H1 (cell line): ENCODE measurements around the gene MYNN. TPM values are rescaled to one million over a fixed set of nuclear protein-coding genes. Genes with fewer than 3 reads are reported as not detected.
"Not testable (repeated sequence)": the region's sequence is repeated elsewhere in the genome, so short reads cannot be mapped to it uniquely, and the experiment has no call there.

ENCODE experiments used
- CTCF ChIA-PET: fragments of 300-600 bp; sonication (Branson Sonifier 250); formaldehyde crosslinking; loops from one replicate; lab custom pipeline; 2021; ENCODE audit not compliant: partially characterized antibody; lab: Charles Lee
- POLR2A ChIA-PET: fragments of 300-600 bp; sonication (Branson Sonifier 250); formaldehyde crosslinking; loops from one replicate; lab custom pipeline; 2021; ENCODE audit warnings: inconsistent platforms; ENCODE audit not compliant: partially characterized antibody; lab: Charles Lee
- DNase-seq, 2 experiments: peaks; one replicate each; pipeline versions ENCODE4 v3.0.0 to v3.0.0-alpha.2; 2010 to 2022; ENCODE audit warnings: low spot score in 2 of 2, low read depth in 1 of 2, mixed read lengths in 1 of 2
- FAIRE-seq: peaks from 2 replicates; lab custom pipeline; 2011; peaks lifted over from hg19 to GRCh38; lab: Jason Lieb, UNC
- H2AFZ ChIP-seq: 2 replicates; pipeline ENCODE4 v1.8.1; 2012; ENCODE audit warnings: low read length, inconsistent platforms
- H2AK5ac ChIP-seq: 2 replicates; pipeline ENCODE4 v1.6.1; 2013; ENCODE audit warnings: low read depth, low read length
- H2BK120ac ChIP-seq: replicated peaks from 2 replicates; pipeline ENCODE3; 2013; ENCODE audit warnings: low read depth, low read length, inconsistent platforms
- H2BK12ac ChIP-seq: 2 replicates; pipeline ENCODE4 v1.6.1; 2013; ENCODE audit warnings: low read depth, low read length
- H2BK15ac ChIP-seq: 2 replicates; pipeline ENCODE4 v1.6.1; 2013; ENCODE audit warnings: low read length
- H2BK20ac ChIP-seq: 2 replicates; pipeline ENCODE4 v1.6.1; 2013; ENCODE audit warnings: low read length
- H2BK5ac ChIP-seq: 2 replicates; pipeline ENCODE4 v1.6.1; 2013; ENCODE audit warnings: low read depth, low read length
- H3K14ac ChIP-seq: 2 replicates; pipeline ENCODE4 v1.6.1; 2013; ENCODE audit warnings: inconsistent platforms; ENCODE audit not compliant: insufficient read length
- H3K18ac ChIP-seq: 2 replicates; pipeline ENCODE4 v1.6.1; 2013; ENCODE audit warnings: low read length; ENCODE audit errors: extremely low read depth
- H3K23ac ChIP-seq: 2 replicates; pipeline ENCODE4 v1.6.1; 2013; ENCODE audit warnings: inconsistent platforms; ENCODE audit not compliant: insufficient read length
- H3K23me2 ChIP-seq: 2 replicates; pipeline ENCODE4 v1.6.1; 2013; ENCODE audit warnings: low read depth, low read length
- H3K27ac ChIP-seq: 2 replicates; pipeline ENCODE4 v1.6.1; 2011; ENCODE audit warnings: low read depth, low read length, inconsistent platforms
- H3K27me3 ChIP-seq, 4 experiments: replicated peaks in 1 of 4; 1 replicate in 1 of 4; 2 replicates in 3 of 4; pipeline versions ENCODE4 v1.6.1 to v1.8.1; 2011 to 2013; ENCODE audit warnings: low read length in 3 of 4, mild to moderate bottlenecking in 3 of 4, inconsistent platforms in 2 of 4, mixed read lengths in 2 of 4, moderate library complexity in 1 of 4; ENCODE audit not compliant: control insufficient read depth in 3 of 4, insufficient read depth in 3 of 4; ENCODE audit errors: extremely low read depth in 1 of 4
- H3K36me3 ChIP-seq, 4 experiments: 2 replicates each; pipeline versions ENCODE4 v1.6.1 to v1.8.1; 2011 to 2013; ENCODE audit warnings: mild to moderate bottlenecking in 4 of 4, low read length in 3 of 4, moderate library complexity in 2 of 4, control low read depth in 1 of 4, inconsistent platforms in 1 of 4; ENCODE audit not compliant: insufficient read depth in 4 of 4, control insufficient read depth in 2 of 4
- H3K4ac ChIP-seq: replicated peaks from 2 replicates; pipeline ENCODE3; 2013; ENCODE audit warnings: low read length, low read depth, mixed read lengths, inconsistent platforms; ENCODE audit not compliant: insufficient read length
- H3K4me1 ChIP-seq, 4 experiments: replicated peaks in 1 of 4; 1 replicate in 1 of 4; 2 replicates in 3 of 4; pipeline versions ENCODE4 v1.6.1 to v1.8.1; 2011 to 2013; ENCODE audit warnings: low read length in 3 of 4, inconsistent platforms in 2 of 4, mixed read lengths in 1 of 4; ENCODE audit not compliant: insufficient read depth in 4 of 4, control insufficient read depth in 3 of 4
- H3K4me2 ChIP-seq, 2 experiments: 2 replicates each; pipeline versions ENCODE4 v1.6.1 to v1.8.1; 2011 to 2013; ENCODE audit warnings: low read depth in 2 of 2, low read length in 2 of 2, control low read depth in 1 of 2, inconsistent platforms in 1 of 2, mild to moderate bottlenecking in 1 of 2; ENCODE audit not compliant: insufficient read depth in 1 of 2
- H3K4me3 ChIP-seq, 4 experiments: fragments of 200-600, 300-600 bp in 1 of 4; sonication (generic), shearing (Covaris generic), sonication (Bioruptor Twin) in 1 of 4; 2 replicates each; pipeline versions ENCODE4 v1.5.1 to v1.8.1; 2011 to 2016; ENCODE audit warnings: low read length in 4 of 4, low read depth in 3 of 4, control low read depth in 2 of 4, inconsistent platforms in 2 of 4, mild to moderate bottlenecking in 2 of 4, mixed read lengths in 1 of 4, moderate library complexity in 1 of 4; ENCODE audit not compliant: insufficient read depth in 2 of 4; ENCODE audit errors: extremely low read depth in 1 of 4
- H3K56ac ChIP-seq: replicated peaks from 2 replicates; pipeline ENCODE3; 2013; ENCODE audit warnings: low read depth, mild to moderate bottlenecking, mixed read lengths, low read length, inconsistent platforms; ENCODE audit not compliant: insufficient read length
- H3K79me1 ChIP-seq: 2 replicates; pipeline ENCODE4 v1.6.1; 2013; ENCODE audit warnings: low read depth, low read length, control low read depth
- H3K79me2 ChIP-seq, 2 experiments: 2 replicates each; pipeline versions ENCODE4 v1.6.1 to v1.8.1; 2012 to 2013; ENCODE audit warnings: low read length in 2 of 2, mild to moderate bottlenecking in 2 of 2, inconsistent platforms in 1 of 2; ENCODE audit not compliant: insufficient read depth in 2 of 2, control insufficient read depth in 1 of 2
- H3K9ac ChIP-seq, 4 experiments: replicated peaks in 1 of 4; 1 replicate in 1 of 4; 2 replicates in 3 of 4; pipeline versions ENCODE4 v1.6.1 to v1.8.1; 2011 to 2013; ENCODE audit warnings: low read depth in 3 of 4, low read length in 3 of 4, control low read depth in 2 of 4, mild to moderate bottlenecking in 2 of 4, moderate library complexity in 2 of 4, inconsistent platforms in 1 of 4; ENCODE audit errors: extremely low read depth in 1 of 4
- H3K9me3 ChIP-seq, 2 experiments: 2 replicates each; pipeline versions ENCODE4 v1.6.1 to v1.8.1; 2012 to 2013; ENCODE audit warnings: mild to moderate bottlenecking in 2 of 2, moderate library complexity in 2 of 2, control low read depth in 1 of 2, inconsistent platforms in 1 of 2, low read depth in 1 of 2, low read length in 1 of 2, mixed read lengths in 1 of 2; ENCODE audit not compliant: insufficient read depth in 2 of 2
- H4K20me1 ChIP-seq, 2 experiments: replicated peaks in 1 of 2; 2 replicates each; pipeline versions ENCODE3 to v1.8.1; 2011 to 2013; ENCODE audit warnings: inconsistent platforms in 2 of 2, low read length in 2 of 2, mild to moderate bottlenecking in 1 of 2; ENCODE audit not compliant: insufficient read depth in 2 of 2, control insufficient read depth in 1 of 2
- H4K5ac ChIP-seq: 2 replicates; pipeline ENCODE4 v1.6.1; 2013; ENCODE audit warnings: low read length, low read depth, mixed read lengths, inconsistent platforms; ENCODE audit not compliant: insufficient read length
- H4K8ac ChIP-seq: 2 replicates; pipeline ENCODE4 v1.8.0; 2013; ENCODE audit warnings: mild to moderate bottlenecking, moderate library complexity, low read length, inconsistent platforms; ENCODE audit not compliant: insufficient read depth; ENCODE audit errors: extremely low read depth
- H4K91ac ChIP-seq: replicated peaks from 2 replicates; pipeline ENCODE3; 2013; ENCODE audit warnings: low read length, mixed read lengths, inconsistent platforms; ENCODE audit not compliant: insufficient read length
- NRF1 ChIP-seq: IDR thresholded peaks from 2 replicates; pipeline ENCODE4 v1.6.1; 2011; ENCODE audit warnings: mild to moderate bottlenecking, low read depth, low read length, improper control_type of control experiment
- PHF8 ChIP-seq: fragments of 200-600 bp; sonication (generic); conservative IDR thresholded peaks from 2 replicates; pipeline ENCODE4 v1.7.1; 2012; ENCODE audit warnings: low read depth, mild to moderate bottlenecking, inconsistent platforms, low read length, moderate library complexity
- POLR2AphosphoS5 ChIP-seq: IDR thresholded peaks from 2 replicates; pipeline ENCODE4 v1.6.1; 2011; ENCODE audit warnings: low read depth, low read length
- POU5F1 ChIP-seq: IDR thresholded peaks from 2 replicates; pipeline ENCODE4 v1.6.1; 2011; ENCODE audit warnings: low read depth, mild to moderate bottlenecking, low read length, moderate library complexity
- polyA plus RNA-seq, 7 experiments: library from polyadenylated mRNA; depleted of rRNA in 3 of 7; stranded (reverse) in 5 of 7; unstranded in 2 of 7; fragments of >200 nt in 5 of 7; fragments of 200-250 nt in 2 of 7; gene quantifications; 1 replicate in 5 of 7; 2 replicates in 1 of 7; 4 replicates in 1 of 7; pipeline versions ENCODE4 v1.2.1 to v1.2.3, GENCODE V29; 2011 to 2013; ENCODE audit warnings: missing spikeins in 2 of 7, mixed read lengths in 2 of 7
- total RNA-seq: library from RNA; stranded (reverse); fragmentation: NEBNext Ultra II Directional; extraction: Animal tissue kit (Norgen Biotek cat#: 25700); gene quantifications from 2 replicates; pipeline ENCODE4 v1.2.1, GENCODE V29; 2021

MYNN gene
- total and polyA plus RNA-seq, 2 of the 8 experiments (the other 6 are each of a cell fraction or from before 2014, with no cell fraction given): 7.3 to 15.2 TPM

GRCh38 chr3:169772897-169773816, at the start of gene MYNN (continued):
- TF ChIP-seq POU5F1 (no peak), PHF8 (peak; percentile 89), NRF1 (no peak), POLR2AphosphoS5 (peak; percentile 97)

DNA sequence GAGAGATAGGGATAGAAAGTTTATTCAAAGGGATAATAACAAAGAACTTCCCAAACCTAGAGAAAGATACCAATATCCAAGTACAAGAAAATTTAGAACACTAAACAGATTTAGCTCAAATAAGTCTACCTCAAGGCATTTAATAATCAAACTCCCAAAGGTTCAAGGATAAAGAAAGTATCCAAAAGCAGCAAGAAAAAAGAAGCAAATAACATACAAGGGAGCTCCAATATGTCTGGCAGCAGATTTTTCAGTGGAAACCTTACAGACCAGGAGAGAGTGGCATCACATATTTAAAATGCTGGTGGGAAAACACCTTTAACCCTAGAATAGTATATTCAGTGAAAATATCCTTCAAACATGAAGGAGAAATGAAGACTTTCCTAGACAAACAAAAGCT, 41.3 kb upstream of the MYNN start:
- H3K9ac ChIP-seq, H2BK20ac ChIP-seq, FAIRE-seq, H3K27me3 ChIP-seq, H3K14ac ChIP-seq, H2BK5ac ChIP-seq, H3K27ac ChIP-seq, H2AFZ ChIP-seq, H4K91ac ChIP-seq, H3K23me2 ChIP-seq, H4K8ac ChIP-seq, H3K79me1 ChIP-seq, H3K4me3 ChIP-seq, DNase-seq, H3K18ac ChIP-seq, H2AK5ac ChIP-seq, H3K4me1 ChIP-seq, H3K9me3 ChIP-seq, H3K4ac ChIP-seq, H2BK120ac ChIP-seq, H2BK15ac ChIP-seq, H4K20me1 ChIP-seq, H3K23ac ChIP-seq, H3K36me3 ChIP-seq, H3K4me2 ChIP-seq, CTCF ChIA-PET, POLR2A ChIA-PET, H2BK12ac ChIP-seq, H3K56ac ChIP-seq, H3K79me2 ChIP-seq, H4K5ac ChIP-seq: not testable (repeated sequence)
